ENCODE data around the gene NSMCE1.
A peak's percentile ranks its signal among the peaks of the same experiment; 100 is the strongest.
"Not testable (repeated sequence)": the region's sequence is repeated elsewhere in the genome, so short reads cannot be mapped to it uniquely, and the experiment has no call there.

Gene NSMCE1

GRCh38 chr16:27211026-27211425 is 57.5 kb downstream of the NSMCE1 start:
- DNase-seq = no peak

DNA sequence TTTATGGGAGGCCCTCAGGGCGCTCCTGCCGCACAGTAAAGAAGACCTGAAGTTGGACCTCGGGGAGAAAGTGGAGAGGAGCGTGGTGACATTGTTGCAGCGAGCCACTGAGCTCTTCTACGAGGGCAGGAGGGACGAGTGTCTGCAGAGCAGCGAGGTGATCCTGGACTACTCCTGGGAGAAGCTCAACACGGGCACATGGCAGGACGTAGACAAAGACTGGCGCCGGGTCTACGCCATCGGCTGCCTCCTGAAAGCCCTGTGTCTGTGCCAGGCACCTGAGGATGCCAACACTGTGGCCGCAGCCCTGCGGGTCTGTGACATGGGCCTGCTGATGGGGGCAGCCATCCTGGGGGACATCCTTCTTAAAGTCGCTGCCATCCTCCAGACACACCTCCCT is 58.4 kb downstream of the NSMCE1 start:
- no peak for DNase-seq

DNA sequence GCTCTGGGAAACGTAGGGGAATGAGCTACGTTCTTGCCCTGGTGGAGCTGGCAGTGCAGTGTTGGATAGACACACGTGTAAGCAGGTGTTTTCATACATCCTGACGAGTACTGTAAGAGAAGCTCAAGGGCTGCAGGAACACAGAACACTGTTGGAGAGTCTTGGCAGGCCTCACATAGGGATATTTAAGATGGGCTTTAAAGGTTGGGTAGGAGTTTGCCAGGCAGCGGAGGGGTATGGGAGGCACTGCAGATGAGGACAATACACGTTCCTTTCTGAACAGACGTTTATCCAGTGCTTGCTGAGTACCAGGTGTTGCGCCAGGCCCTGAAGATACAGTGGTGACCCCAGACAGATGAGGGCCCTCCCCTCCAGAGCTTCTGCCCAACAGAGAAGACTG is 59.0 kb downstream of the NSMCE1 start:
- no peak for DNase-seq

GRCh38 chr16:27208796-27209195 is 59.8 kb downstream of the NSMCE1 start:
- no peak for DNase-seq

DNA sequence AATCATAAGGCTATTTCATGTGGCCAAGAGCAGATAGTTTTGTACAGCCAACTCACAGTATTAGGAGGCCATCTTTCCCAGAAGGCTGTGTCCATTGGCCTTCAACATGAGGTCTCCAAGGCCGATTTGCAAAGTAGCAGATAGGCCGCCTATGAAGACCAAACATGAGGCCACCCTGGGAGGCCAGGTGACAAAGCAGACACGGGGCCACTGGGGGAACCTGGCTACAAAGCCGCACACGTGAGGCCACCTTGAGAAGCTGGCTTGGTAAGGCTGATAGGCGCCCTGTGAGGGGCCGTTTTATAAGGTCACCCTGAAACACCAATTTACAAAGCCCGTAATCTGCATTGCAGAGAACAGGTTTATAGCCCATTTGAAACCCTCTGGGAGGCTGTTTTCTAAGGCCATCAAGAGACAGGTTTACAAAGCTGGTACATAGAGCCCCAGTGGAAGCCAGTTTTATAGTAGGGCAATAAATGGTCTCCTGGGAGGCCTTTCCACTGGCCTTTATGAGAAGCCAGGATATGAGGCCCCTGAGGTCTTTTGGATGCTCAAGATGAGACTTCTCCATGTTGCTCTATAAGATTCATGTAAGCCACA is 60.4 kb downstream of the NSMCE1 start:
- DNase-seq = no peak

GRCh38 chr16:27207121-27207520 is 61.5 kb downstream of the NSMCE1 start:
- not testable (repeated sequence) for DNase-seq

DNA sequence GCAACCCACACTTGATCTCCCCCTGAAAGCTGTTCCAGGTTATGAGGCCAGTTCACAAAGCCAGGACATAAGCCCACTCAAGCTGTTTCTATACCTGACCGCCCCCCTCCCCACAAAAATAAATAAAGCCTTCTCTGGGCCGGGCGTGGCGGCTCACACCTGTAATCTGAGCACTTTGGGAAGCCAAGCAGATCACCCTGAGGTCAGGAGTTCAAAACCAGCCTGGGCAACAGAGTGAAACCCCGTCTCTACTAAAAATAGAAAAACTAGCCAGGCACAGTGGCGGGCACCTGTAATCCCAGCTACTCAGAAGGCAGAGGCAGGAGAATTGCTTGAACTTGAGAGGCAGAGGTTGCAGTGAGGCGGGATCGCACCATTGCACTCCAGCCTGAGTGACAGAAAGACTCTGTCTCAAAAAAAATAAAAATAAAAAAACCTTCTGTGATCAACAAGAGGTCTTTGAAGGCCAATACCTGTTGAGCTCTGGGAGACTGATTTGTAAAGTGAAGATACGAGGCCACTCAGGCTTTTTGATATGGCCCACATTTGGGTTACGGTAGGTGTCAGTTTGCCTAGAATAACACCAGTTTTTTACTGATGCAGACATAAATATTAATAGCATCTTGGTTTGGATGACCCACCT is 63.0 kb downstream of the NSMCE1 start:
- no peak for DNase-seq

DNA sequence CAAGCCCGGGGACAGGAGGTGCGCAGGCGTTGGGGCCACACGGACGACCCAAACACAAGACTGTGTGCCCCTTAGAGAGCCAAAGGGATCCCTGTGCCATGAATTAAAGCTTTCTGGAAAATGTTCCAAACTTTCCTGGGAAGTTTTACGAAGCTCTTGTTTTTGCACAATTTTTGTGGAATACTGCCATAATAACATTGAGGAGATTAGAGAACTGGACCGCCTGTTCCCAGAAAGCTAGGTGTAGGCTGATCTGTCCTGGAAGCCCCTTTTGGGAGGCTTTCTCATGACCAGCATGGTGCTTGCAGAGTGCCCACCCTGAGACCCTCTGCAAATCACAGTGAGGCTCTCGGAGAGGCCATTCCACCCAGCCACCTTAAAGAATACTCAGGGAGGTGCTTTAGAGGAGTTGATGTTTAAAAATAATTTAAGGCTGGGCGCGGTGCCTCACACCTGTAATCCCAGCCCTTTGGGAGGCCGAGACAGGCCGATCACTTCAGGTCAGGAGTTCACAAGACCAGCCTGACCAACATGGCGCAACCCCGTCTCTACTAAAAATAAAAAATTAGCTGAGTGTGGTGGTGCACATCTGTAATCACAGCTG is 64.2 kb downstream of the NSMCE1 start:
- DNase-seq = no peak

- DNase-seq = peak; percentile 98
Observed at GRCh38 chr16:27203507-27204311, 64.9 kb downstream of the NSMCE1 start, which contains the start of gene KDM8. Gene KDM8, plus strand, starts transcription at chr16:27203526. Its CDS starts 6,598 bp downstream, at chr16:27210124.

DNA sequence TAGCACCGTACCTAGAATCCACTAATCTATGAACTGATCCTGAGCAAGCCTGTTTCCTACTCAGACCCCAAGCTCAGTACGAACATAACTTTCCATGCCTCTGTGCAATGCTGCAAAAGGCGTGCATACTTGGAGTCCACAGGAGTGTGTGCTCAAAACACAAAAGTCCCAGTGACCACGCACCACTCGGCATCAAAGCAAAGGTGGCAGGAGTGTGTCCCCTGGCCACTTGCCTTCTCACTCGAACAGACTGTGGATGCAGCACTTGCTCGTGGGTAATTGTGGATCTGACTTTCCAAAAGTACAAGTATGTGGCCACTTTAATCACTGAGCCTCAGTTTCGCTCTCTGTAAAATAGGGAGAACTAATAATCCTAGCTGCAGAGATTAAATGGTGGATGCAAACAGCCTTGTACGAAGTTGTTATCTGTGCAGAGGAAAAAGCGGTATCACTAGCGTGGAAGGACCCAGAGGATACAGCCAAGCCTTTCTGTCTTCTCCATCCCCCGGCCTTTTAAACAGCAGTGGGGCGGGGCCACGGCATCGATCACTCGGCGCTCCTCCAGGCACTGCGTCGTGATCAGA is 65.6 kb downstream of the NSMCE1 start:
- peak; percentile 79 for DNase-seq

- DNase-seq = not testable (repeated sequence)
Observed at GRCh38 chr16:27200914-27201313, 67.7 kb downstream of the NSMCE1 start.

DNA sequence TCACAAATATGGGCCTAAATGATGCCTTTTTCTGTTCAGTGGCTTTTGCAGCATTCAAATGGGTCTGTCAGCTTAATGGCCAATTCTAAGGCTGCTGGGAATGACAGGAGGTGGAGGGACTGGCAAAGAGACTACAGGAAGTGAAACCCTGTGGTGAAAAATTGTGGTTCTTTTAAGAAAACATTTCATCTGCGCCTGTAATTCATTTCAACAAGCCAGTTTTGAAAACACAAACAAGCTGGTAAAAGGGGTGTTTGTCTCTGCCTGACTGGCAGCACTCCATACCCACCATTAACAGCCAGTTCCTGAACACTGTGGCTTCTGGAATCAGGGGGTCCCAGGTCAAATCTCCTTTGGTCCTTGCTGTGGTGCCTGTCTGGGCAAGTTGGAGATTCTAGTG is 68.8 kb downstream of the NSMCE1 start:
- DNase-seq = no peak

- no peak for DNase-seq
Observed at GRCh38 chr16:27199235-27199586, 69.4 kb downstream of the NSMCE1 start.

DNA sequence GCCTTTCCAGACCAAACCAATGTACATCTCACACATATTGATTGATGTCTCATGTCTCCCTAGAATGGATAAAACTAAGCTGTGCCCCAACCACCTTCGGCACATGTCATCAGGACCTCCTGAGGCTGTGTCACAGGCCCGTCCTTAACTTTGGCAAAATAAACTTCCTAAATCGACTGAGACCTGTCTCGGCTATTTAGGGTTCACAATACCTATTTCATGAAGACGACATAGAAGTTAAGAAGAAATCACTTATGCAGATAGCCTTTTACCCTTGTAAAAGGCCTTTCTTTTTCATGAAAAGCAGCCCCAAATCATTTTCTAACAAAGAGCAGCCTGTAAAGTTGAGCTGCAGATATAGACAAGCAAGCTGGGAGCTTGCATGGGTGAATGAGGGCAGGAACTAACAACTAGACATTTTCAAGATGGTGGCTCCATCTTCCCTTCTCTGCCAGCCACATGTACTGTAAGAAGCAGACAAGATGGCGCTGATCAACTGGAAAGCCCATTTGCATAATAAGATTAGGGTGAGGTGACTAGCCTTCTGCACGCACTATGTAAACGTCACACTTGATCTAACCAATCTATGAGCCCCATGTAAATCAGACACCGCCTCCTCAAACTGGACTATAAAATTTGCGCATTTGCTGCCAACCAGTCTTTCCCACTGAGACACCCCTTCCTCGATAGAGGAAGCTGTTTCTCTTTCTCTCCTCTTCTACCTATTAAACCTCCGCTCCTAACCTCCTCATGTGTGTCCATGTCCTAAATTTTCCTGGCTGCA is 69.9 kb downstream of the NSMCE1 start:
- DNase-seq = no peak

GRCh38 chr16:27197004-27197403 is 71.6 kb downstream of the NSMCE1 start:
- DNase-seq = no peak

DNA sequence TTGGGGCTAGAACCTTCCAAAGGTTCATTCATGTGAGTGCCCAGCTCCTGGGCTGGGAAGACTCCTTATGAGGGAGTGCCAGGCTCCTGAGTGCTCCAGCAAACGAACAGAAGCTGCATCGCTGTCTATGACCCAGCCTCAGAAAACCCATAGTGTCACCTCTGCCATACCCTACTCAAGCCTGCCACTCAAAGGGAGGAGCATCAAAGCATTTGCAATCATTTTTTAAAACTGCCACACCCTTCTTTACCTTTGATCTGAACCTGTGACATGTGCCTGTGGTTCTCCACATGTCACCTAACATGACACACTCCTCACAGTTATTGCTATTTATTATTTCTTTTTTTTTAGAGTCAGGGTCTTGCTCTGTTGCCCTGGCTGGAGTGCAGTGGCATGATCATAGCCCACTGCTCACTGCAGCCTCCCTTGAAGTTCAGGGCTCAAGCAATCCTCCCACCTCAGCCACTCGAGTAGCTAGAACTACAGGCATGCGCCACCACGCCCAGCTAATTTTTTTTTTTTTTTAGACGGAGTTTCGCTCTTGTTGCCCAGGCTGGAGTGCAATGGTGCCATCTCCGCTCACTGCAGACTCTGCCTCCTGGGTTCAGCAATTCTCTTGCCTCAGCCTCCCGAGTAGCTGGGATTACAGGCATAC is 72.5 kb downstream of the NSMCE1 start:
- DNase-seq = peak; percentile 32

GRCh38 chr16:27195076-27195741 is 73.4 kb downstream of the NSMCE1 start:
- DNase-seq = no peak

DNA sequence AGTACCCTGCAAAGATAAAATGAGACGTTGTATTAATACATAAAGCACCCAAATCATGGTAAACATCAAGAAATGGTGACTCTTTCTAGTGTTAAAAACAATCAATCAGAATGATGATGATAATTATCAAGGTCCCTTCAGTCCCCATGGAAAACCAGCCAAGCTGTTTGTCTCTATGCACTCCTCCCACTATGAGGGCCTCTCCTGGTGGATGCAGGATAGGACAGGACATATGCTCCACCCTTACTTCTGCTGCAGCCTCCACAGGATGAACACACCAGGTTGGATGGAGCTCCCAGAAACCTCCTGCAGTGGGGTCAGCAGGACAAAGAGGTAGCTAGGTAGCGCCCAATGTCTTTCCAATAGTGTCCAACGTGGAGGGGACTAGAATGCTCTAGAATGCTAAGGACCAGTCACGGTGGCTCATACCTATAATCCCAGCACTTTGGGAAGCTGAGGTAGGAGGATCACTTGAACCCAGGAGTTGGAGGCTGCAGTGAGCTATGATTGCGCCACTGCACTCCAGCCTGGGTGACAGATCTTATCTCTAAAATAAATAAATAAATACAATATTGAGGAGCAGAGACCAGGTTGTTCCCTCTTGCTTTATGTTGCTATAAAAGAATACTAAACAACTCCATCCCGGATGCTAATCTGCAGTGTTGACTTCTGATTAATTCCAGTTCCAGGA is 75.1 kb downstream of the NSMCE1 start:
- DNase-seq = no peak

GRCh38 chr16:27191352-27191924 is 77.1 kb downstream of the NSMCE1 start:
- no peak for DNase-seq

DNA sequence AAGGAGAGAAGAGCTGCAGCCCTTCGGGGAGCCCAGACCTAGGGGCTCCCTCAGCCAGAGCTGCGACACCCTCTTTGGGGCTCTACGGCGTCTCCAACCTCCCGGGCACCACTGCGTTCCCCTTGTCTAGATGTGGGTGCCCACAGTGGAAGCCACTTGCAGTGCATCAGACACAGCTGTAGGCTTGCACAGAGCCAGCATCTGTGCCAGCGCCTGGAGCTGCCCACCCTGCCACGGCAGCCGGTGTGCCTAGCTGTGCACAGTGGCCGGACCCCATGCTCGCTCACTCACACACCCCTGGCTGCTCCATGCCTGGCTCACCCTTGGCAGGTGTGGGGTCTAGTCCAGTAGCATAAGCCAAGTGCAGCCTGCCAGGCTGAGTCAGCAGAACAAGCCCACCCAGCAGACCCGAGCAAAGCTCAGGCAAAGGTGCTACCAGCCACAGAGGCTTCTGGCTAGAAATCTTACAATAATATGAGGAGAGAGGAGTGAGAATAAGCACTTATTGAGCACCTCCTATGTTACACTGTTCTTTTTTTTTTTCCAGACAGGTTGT is 78.2 kb downstream of the NSMCE1 start:
- no peak for DNase-seq

Data from T-helper 9 cell (primary cell).